GM19468 (cell line): ENCODE results near the gene FAM184B.
"Not testable (repeated sequence)": the region's sequence is repeated elsewhere in the genome, so short reads cannot be mapped to it uniquely, and the experiment has no call there.

Experiments used
- ATAC-seq: cut with Tn5 transposase; IDR thresholded peaks from one replicate; pipeline ENCODE4 v1.9.1; 2021; ENCODE audit warnings: mild to moderate bottlenecking, moderate library complexity, moderate number of reproducible peaks; ENCODE audit not compliant: unreplicated experiment; ENCODE audit errors: extremely low read depth

Gene FAM184B

DNA sequence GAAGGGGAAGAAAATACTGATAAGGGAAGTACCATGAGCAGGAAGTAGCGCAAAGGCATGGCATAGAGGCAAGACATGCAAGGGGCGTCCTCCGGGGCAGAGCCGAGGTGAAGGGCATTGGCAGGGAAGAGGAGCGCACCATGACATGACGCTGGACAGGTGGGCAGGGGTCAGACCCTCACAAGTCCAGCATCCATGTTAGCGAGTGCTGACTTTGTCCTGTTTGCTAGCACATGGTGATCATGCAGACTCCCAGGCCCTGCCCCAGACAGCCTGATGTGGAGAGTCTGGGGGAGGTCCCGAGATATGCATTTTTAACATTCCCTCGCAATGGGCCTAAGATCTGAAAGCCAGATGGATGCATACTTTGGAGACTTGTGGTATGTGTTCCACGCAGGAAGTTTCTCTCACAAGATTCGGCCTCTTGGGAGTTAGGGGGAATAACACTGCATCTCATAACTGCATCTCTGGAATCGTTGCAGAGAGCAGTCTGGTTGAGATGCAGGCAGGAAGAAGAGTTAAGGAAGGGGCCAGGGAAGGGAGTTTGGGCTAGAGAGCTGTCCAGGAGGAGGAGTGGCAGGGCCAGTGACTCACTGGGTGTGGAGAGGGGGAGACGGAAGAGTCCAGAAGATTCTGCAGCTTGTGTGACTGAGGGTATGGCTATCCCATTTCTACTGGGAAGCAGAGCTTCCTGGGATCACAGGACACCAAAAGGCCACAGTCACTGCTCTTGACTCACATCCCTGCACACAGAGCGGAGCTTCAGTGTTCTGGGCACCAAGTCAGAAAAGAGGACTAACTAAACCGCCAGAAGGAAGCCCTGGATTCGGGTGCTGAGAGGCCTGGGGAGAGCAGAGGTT is 59.7 kb downstream of the FAM184B start:
- no peak for ATAC-seq

DNA sequence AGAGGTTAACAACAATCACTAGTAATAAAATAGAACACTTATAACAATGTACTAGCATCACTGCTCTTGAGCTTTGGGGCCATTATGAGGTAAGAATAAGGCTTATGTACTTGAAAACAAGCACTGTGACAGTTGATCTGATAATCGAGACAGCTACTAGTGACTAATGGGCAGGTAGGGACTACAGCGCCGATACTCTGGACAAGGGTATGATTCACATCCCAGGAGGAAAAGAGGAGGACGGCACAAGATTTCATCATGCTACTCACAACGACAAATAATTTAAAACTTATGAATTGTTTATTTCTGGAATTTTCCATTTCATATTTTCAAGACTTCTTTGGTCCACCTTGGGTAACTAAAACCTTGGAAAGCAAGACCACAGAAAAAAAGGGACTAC is 62.3 kb downstream of the FAM184B start:
- no peak for ATAC-seq

DNA sequence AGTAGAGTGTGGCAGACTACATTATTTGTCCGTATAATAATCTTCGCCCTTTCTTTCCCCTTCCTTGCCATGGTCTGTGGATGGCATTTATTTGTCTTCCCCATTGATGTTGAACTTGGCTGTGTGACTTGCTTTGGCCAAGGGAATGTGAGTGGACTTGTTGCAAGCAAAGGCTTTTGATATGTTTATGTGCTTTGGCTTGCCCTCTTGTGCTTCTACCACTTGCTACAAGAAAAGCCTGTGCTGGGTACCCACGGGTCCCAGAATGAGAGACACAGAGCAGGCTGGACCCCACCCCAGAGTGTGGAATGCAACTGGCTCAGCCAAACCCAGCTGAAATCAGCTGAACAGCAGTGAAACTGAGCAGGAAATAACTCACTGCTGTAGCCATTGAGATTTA is 63.0 kb downstream of the FAM184B start:
- ATAC-seq: no peak

DNA sequence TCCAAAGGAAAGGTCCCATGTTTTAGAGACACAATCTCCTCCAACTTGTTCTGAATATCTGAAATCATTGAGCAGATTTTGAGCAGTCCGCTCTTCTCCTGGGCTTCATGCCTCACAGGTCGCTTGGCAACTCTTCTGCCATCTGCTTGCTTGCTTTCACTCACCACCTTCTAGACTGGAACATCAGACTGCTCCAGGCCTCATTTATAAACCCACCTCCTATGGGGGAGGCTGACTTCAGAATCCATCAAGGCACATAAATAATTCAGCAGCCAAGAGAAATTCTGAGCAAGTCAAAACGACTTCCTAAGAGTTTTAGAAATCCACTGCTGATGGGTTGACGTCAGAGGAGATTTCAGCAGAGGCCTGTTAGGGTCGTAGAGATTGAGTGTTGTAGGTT is 64.1 kb downstream of the FAM184B start:
- no peak for ATAC-seq

DNA sequence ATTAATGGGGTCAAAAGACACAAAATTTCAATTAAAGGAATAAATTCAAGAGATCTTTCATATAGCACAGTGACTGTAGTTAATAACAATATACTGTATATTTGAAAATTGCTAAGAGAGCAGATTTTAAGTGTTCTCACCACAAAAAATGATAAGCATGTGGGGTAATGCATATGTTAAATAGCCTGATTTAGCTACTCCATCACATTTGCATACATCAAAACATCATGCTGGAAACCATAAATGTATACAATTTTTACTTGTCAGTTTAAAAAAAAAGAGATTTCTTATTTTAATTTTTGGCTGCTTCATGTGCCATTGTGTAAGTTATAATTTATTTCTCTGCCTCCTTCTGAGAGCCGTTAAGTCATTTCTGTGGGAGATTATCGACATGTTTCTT is 65.9 kb downstream of the FAM184B start:
- ATAC-seq: no peak

DNA sequence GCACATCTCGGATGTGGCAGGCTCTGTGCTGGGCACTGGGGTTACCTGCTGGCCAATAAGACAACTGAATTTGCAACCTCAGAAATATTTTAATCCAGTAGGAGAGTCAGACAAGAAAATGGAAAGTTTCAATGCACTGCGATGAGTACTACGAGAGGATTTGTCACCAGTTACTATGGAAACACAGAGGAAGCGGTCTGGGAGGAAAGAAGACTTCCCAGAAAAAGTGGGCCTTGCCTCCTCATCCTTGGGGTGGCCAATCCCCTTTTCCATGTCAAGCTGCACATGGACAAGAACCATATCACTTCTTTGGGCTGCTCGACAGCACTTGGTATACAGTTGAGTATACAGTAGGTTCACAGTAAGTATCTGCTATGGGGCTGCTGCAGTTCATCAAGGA is 67.6 kb downstream of the FAM184B start:
- ATAC-seq: no peak

DNA sequence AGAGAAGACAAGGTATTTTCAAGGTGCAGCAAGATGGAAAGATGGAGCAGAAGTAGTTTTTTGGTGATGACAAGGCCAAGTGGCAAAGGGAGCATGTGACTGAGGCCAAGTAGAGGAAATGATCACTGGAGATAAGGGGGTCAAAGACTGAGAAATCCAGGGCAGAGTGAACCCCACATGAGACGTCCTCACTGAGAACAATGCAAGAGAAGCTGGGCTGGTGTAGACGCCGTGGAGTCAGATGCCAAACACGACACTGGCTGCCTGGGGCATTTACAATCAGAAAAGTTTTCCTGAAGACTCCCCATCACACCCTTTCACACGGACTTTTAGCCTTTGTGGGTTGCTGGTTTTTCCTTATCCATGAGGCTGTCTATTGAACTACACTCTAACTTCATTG is 69.3 kb downstream of the FAM184B start:
- ATAC-seq: no peak

DNA sequence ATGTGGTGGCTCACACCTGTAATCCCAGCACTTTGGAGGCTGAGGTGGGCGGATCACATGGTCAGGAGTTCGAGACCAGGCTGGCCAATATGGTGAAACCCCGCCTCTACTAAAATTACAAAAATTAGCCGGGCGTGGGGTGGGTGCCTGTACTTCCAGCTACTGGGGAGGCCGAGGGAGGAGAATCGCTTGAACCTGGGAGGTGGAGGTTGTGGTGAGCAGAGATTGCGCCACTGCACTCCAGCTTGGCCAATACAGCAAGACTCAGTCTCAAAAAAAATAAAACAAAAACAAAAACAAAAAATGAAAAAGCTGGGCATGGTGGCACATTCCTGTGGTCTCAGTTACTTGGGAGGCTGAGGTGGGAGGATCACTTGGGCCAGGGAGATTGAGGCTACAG is 70.2 kb downstream of the FAM184B start:
- not testable (repeated sequence) for ATAC-seq

DNA sequence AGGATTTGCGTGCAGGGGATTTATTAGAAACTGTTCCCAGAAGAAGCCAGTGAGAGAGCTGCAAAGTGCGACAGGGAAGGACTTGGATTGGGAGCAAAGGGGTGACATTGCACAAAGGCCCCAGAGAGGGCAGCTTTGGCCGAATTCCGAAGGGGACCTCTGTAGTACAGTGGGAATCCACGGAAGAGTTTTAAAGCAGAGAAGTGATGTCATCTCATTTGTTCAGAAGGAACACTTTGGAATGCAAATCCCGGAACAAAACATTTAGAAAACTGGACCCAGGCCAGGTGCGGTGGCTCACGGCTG is 71.7 kb downstream of the FAM184B start:
- ATAC-seq: no peak

DNA sequence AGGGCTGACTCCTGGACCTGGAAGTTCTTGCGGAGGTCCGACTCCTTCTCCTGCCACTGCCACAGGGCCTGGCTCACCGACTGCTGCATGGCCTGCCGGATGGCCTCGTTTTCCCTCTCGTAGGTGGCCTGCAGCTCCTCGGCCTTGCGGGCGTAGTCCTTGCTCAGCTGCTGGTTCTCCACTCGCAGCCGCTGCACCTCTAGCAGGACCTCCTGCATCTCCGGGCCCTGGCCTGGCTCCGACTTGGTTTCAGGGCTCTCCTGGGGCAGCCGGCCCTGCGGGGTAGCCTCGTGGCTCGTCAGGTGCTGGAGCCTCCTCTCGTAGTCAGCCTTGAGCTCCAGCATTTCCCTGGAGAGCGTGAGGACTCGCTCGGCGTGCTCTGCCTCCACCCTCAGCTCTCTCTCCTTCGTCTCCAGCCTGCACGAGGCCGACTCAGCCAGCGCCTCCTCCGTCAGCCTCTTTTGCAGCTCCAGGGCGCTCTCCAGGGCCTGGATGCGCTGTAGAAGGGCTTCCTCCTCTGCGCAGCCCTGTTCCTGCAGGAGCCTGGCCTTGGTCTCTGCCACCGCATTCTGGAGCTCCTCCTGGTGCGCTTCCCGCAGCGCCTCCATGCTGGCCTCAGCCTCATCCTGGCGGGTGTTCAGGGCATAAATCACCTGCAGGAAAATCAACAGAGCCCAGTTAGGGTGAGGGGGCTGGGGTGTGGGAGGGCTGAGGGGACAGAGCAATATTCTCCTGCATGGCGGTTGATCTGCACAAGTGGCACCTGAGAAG is 72.2 kb downstream of the FAM184B start:
- no peak for ATAC-seq

DNA sequence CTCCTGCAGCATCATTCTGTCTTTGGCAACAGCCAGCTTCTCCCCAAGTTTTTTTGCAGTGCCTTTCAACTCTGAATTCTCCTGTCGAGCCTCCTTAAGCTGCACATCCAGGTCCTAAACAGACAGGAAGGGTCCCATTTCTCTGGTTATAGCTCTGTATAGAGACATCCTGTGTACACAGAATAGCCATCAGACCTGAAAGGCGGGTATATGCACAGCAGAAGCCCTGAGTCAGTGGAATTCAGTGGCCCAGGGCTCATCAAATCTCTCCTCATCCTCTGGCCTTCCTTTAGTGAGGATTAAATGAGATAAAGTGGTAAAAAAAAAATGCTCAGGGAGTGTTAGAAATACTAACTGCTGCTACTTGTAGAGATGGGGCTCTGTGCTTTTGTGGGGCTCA is 73.8 kb downstream of the FAM184B start:
- ATAC-seq: no peak

DNA sequence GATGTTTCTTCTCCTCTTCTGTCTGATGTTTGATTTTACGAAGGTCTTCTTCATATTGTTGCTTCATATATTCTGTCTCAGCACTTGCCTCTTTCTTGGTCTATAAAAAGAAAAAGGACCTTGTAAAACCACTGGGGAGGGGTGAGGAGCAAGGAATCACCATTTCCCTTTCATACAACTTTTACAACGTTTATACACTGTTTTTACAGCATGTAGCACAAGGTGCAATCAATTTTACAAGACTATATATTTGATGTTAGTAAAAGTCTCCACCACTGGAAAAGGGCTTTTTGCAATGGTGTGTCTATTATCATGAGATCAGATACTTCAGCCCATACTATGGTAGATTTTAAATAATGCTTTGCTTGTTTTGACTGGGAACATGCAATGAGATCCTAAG is 76.3 kb downstream of the FAM184B start:
- no peak for ATAC-seq

DNA sequence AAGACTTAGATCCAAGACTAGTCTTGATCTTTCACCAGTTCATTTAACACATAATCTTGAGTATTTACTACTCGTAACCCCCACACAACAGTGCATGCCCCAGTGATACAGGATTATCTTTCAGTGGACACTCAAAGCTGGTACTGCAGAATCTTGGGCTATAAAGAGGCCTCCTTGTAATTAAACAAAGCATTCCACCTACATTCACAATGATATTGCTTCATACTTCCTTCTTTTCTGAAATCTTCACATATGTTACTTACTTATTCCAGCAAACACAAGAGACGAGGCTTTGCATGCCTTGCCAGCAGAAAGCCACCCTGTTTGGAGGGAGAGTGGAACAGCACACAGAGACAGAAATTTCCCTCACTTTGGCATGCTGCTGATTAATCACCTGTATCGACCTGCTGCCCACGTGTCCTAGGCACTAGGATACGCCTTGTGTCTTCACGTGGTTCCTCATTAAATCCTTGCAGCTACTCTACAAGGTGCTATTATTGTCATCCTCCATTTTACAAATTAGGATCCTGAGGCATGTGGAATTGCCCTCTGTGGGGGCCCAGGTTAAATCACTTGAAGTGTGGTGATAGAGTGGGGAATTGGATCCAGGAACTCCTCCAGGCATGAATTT is 77.3 kb downstream of the FAM184B start:
- no peak for ATAC-seq

DNA sequence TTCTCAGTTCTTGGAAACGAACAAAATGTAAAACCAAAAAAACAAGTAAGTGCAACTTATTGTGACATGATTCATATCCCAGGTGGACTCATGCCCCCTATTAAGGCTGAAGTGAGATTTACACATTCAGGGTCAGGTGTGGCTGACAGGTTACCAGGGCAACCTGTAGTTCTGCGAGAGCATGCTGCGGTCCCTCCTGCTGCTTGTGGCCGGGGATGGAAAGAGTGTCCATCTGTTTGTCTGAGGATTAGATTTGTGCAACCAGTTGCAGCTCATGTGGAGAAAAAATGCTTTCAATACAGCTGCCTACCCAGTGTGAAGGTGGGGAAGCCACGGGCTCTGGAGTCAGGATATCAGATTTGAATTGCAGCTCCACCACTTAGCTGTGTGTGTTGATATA is 78.8 kb downstream of the FAM184B start:
- ATAC-seq: no peak

DNA sequence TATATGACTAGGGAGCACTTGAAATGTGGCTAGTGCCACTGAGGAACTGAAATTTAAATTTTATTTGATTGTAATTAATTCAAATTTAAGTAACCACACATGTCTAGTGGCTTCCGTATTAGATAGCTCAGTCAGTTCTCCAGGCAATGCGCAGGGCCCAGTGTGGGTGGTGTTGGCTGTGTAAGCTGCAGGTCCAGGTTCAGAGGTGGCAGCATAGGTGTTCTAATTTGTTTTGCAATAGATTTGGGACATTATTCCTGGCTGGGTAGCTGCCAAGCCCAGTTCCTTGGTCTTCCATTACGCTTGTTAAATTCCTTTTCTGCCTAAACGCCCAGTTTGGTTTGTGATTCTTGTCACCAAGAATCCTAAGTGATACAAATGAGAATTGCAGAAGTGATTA is 79.5 kb downstream of the FAM184B start:
- ATAC-seq: no peak

DNA sequence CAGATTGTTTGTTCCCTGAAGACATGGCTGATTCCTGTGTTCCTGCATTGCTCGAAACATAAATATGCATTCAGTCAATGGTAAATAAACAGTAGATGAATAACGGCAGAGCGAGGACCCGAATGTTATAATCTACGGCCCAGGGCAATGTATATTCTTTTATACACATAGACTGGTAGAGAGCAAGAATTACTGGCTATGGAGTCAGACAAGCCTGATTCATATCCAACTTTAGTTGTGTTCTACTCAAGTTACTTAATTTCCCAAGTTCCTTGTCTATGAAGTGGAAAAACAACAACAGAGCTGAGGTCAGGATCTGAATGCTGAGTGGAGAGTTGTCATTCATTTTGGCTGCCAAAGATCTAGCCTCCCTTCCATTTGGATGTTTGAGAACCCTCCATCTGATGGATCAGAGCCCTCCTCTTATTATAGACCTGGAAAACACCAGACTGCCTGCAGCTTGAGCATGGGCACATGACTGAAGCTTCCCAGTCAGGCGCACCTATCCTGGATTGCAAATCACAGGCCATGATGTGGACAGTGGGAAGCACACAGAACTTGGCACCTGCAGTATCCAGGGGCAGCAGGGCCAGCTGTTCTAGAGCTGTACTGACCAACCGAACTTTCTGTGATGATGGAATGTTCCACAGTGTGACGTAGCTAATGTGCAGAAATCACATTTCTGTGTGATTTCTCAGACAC is 80.1 kb downstream of the FAM184B start:
- no peak for ATAC-seq

DNA sequence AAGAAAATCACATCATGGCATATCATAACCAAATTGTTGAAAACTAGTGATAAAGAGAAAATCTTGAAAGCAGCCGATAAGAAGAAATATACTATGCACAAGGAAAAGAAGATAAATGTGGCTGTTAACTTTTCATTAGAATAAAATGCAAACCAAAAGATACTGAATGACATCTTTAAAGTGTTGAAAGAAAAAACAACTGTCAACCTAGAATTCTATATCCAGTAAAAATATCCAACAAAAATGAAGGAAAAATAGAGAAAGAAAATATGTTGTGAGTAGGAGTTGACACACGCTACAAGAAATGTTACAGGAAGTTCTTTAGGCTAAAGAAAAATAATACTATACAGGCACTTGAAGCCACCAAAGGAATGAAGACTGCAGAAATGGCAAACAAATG is 82.0 kb downstream of the FAM184B start:
- ATAC-seq: no peak

DNA sequence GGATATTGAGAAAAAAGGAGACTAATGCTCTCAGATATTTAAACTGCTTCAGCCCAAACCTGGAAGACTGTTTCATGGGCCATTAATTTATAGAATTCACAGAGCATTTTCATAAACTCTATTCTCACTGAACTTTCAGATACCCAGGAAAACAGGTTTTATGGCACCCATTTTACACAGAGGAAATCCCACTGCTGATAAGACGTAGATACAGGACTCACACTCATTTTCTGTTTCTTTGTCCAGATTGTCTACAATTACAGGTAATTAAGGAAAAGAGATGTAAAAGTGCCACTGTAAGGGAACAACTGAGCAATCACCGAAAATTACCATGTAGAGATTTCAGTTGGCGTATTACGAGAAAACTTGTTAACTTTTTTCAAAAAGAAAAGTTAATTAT is 83.3 kb downstream of the FAM184B start:
- no peak for ATAC-seq

DNA sequence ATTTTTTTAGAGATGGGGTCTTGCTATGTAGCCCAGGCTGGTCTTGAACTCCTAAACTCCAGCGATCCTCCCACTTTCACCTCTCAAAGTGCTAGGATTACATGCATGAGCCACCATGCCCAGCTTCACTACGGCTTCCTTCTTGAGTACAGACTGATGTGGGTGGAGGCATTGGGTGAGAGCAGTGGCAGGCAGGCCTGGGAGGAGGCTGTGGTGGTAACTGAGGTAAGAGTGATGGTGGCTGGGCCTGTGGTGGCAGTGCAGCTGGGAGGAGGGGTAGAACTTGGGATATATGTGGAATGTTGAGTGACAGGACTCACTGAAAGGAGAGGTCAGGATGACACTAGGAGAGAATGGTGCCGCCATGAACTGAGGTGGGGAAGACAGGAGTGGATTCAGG is 86.1 kb downstream of the FAM184B start:
- ATAC-seq: no peak

DNA sequence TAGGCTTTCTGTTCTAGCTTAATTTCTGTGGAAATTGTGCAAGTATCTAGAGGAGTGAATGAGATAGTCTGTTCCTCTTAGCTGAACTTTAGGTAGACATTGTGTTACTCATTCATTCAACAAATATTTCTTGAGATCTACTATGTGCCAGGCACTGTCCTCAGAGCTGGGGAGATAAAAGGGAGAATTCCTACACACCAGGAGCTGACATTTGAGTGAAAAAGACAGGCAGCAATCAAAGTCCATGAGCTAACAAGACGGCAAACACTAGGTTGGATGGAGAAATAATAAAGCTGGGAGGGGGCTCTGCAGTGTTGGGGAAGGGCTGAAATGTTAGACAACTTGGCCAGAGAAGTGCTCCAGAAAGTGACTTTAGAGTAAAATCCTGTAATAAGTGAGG is 86.9 kb downstream of the FAM184B start:
- ATAC-seq: no peak

DNA sequence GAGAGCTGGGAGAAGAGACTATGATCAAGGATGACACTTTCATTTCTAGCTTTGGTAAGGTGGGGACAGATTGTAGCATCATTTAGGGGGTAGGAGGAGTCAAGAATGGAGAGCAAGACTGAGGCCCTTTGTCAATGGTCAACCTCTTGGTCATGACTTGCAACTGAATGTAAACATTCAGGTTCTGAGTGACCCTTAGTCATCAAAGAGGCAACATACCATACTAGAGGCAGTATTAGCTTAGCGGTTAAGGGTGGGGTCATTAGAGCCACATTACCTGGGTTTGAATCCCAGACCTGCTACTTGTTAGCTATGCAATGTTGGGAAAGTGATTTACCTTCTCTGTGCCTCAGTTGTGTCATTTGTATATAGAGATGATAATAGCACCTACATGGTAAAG is 90.5 kb downstream of the FAM184B start:
- ATAC-seq: no peak
